ENCODE measurements around the gene CFAP161.

The CFAP161 gene

DNA sequence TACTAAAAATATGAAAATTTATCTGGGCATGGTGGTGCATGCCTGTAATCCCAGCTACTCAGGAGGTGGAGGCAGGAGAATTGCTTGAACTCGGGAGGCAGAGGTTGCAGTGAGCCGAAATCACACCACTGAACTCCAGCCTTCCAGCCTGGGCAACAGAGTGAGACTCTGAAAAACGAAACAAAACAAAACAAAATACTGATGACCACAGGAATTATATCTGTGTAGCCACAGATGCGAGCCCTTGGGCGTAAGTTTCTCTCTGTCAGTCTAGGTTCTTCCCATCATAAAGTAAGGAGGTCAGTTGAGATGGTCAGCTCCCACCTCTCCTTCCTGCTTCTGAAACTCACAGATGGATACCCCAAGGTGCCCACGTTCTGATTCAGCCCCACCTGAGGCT lies 37.7 kb upstream of the CFAP161 start:
- Histone ChIP-seq H3K9me3 (ENCODE audit: control insufficient read depth, insufficient read depth, low read length) (no peaks in the 10 kb centered on the region), H3K4me3 (ENCODE audit: low read depth, low read length) (no peak overlapping the region), H3K4me1 (ENCODE audit: control insufficient read depth, insufficient read depth, low read length) (no peaks in the 10 kb centered on the region), H3K36me3 (ENCODE audit: control insufficient read depth, insufficient read depth, low read length) (no peaks in the 10 kb centered on the region), H3K27me3 (ENCODE audit: control insufficient read depth, insufficient read depth, low read length) (no peaks in the 10 kb centered on the region), H3K9ac (ENCODE audit: low read depth, low read length) (no peak overlapping the region)

DNA sequence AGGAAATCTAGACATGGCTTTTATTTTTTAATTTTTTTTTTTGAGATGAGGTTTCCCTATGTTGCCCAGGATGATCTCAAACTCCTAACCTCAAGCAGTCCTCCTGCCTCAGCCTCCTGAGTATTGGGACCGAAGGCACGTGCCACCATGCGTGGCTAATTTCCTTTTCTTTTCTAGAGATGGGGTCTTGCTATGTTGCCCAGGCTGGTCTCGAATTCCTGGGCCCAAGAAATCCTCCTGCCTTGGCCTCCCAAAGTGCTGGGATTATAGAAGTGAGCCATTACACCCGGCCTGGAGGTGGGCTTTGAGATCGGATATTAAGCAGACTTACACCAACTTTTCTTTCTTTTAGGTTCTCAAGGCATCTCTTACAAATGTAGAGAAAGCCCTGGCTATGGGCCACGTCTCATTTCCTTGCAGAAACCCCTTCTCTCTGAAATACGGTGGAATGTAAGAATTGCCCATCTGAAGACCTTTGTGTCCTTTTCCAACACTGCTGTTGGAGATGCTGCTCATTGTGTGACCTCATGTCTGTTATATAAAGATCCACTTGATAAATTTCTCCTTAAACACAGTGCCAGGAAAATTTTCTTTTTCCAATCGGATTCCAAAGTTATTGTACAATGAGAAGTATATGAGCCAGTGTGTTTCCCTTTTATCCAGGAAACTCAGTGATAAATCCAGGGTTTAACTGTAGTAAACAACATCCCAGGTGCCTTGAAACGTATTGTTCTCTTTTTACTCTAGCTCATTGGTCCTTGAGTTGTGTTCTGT lies 36.8 kb upstream of the CFAP161 start:
- no peak overlapping the region for H3K4me3 ChIP-seq (ENCODE audit: low read depth, low read length)
- H3K9ac ChIP-seq (ENCODE audit: low read depth, low read length): no peak overlapping the region
- H3K4me1 ChIP-seq (ENCODE audit: control insufficient read depth, insufficient read depth, low read length): no peaks in the 10 kb centered on the region
- H3K9me3 ChIP-seq (ENCODE audit: control insufficient read depth, insufficient read depth, low read length): no peaks in the 10 kb centered on the region
- no peaks in the 10 kb centered on the region for H3K27me3 ChIP-seq (ENCODE audit: control insufficient read depth, insufficient read depth, low read length)
- no peaks in the 10 kb centered on the region for H3K36me3 ChIP-seq (ENCODE audit: control insufficient read depth, insufficient read depth, low read length)

DNA sequence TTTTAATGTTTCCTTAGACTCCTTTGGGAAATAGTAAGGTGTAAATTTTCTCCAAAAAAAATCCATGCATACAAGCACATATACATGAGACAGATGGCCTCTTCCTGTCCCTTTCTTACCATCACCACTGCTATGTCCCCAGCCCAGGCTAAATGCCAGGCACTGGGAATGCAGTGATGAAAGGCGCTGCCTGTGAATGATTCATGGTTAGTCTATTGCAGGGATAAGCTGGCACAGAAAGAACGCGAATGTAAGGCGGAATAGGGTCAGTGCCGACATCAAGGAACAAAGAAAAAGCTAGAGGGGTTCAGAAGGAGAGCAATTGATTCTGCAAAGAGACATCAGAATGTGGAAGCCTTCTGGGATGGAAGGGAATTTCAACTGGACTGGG lies 36.2 kb upstream of the CFAP161 start:
- Histone ChIP-seq H3K4me3 (ENCODE audit: low read depth, low read length) (no peak overlapping the region), H3K9me3 (ENCODE audit: control insufficient read depth, insufficient read depth, low read length) (no peaks in the 10 kb centered on the region), H3K36me3 (ENCODE audit: control insufficient read depth, insufficient read depth, low read length) (no peaks in the 10 kb centered on the region), H3K9ac (ENCODE audit: low read depth, low read length) (no peak overlapping the region), H3K27me3 (ENCODE audit: control insufficient read depth, insufficient read depth, low read length) (no peaks in the 10 kb centered on the region), H3K4me1 (ENCODE audit: control insufficient read depth, insufficient read depth, low read length) (no peaks in the 10 kb centered on the region)

DNA sequence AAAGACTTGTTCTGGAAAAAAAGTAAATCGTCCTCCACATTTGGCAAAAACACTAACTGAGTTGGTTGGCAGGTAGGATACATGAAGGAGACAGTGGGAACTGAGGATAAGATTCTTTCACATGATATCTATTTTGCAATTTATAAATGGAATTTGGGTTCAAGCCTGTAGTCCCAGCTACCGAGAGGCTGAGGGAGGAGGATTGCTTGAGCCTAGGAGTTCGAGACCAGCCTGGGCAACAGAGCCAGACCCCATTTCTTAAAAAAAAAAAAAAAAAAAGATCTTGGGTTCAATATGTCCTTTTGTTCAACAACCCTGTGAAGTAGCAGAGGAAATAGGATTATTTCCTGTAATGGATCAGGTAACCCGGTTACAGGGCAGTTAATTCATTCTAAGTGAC lies 35.7 kb upstream of the CFAP161 start:
- no peak overlapping the region for H3K4me3 ChIP-seq (ENCODE audit: low read depth, low read length)
- H3K9me3 ChIP-seq (ENCODE audit: control insufficient read depth, insufficient read depth, low read length): no peaks in the 10 kb centered on the region
- H3K36me3 ChIP-seq (ENCODE audit: control insufficient read depth, insufficient read depth, low read length): no peaks in the 10 kb centered on the region
- no peaks in the 10 kb centered on the region for H3K4me1 ChIP-seq (ENCODE audit: control insufficient read depth, insufficient read depth, low read length)
- no peak overlapping the region for H3K9ac ChIP-seq (ENCODE audit: low read depth, low read length)
- H3K27me3 ChIP-seq (ENCODE audit: control insufficient read depth, insufficient read depth, low read length): no peaks in the 10 kb centered on the region

DNA sequence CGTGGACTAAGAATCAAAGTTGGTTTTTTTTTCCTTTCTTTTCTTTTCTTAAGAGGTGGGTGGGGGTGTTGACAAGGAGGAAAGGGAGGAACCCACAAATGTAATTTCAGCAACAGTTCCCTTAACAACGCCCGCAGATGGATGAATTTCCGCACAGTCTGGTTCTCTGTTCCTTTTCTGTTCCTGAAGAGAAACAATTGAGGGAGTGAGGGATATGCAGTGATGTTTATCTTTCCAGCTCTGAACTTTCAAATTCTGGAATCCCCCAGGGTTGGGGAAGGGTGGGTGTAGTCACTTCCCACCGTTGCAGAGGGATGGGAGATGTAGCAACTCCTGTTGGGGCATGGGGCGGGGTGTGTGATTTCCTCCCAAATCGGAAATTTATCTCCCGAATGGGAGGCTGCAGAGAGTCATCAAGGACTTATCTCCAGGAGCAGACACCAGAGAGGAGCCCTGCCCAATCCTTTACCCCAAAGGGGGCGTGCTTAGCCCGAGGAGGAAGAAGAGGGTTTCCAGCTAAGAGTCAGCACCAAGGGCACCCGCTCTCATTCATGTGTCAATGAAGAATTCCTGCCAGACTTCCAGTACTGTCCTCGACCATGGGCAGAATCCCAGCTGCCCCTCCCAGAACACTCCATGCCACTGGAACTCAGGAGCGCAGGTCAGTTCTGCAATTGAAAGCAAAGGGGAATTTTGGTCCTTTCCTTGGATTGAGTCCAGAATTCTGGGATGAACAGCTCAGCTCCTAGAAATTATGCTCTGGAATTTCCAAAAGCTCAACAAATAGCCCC lies 35.0 kb upstream of the CFAP161 start:
- no peaks in the 10 kb centered on the region for H3K36me3 ChIP-seq (ENCODE audit: control insufficient read depth, insufficient read depth, low read length)
- no peaks in the 10 kb centered on the region for H3K27me3 ChIP-seq (ENCODE audit: control insufficient read depth, insufficient read depth, low read length)
- no peaks in the 10 kb centered on the region for H3K4me1 ChIP-seq (ENCODE audit: control insufficient read depth, insufficient read depth, low read length)
- H3K9ac ChIP-seq (ENCODE audit: low read depth, low read length): no peak overlapping the region
- no peaks in the 10 kb centered on the region for H3K9me3 ChIP-seq (ENCODE audit: control insufficient read depth, insufficient read depth, low read length)
- H3K4me3 ChIP-seq (ENCODE audit: low read depth, low read length): no peak overlapping the region

DNA sequence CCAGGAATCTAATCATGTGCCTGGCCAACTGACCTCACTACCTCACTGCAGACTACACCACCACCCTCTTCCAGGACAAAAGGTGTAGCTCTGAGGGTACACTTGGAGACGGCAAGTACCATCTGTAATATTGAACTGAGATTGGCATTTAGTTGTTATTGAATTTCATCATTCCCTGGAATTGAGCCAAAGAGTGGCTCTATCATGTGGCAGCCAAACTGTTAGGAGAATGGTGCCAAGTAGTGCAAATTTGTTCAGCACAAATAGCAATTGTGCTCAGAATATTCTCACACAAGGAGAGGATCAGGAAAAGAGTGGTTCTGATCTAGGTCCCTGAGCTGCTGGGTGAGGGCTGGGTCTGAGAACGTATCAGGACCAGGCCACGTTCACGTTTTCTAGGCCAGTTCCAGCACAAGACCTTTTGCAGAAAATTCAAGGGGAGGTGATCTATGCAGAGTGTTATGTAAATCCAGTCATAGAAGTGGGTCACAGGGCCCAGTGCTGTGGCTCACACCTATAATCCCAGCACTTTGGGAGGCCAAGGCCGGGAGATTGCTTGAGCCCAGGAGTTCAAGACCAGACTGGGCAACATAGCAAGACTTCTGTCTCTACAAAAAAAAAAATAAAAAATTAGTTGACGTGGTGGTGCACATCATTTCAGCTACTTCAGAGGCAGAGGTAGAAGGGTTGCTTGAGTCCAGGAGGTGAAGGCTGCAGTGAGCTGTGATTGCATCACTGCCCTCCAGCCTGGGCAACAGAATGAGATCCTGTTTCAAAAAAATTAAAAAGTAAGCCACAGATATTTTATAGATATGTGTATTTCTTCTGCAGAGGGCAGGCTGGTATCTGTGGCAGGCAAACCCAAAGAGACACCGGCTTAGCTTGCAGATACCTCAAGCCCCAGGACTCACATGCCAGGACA lies 31.9 kb upstream of the CFAP161 start:
- H3K36me3 ChIP-seq (ENCODE audit: control insufficient read depth, insufficient read depth, low read length): no peaks in the 10 kb centered on the region
- no peak overlapping the region for H3K4me3 ChIP-seq (ENCODE audit: low read depth, low read length)
- no peak overlapping the region for H3K9ac ChIP-seq (ENCODE audit: low read depth, low read length)
- H3K4me1 ChIP-seq (ENCODE audit: control insufficient read depth, insufficient read depth, low read length): no peaks in the 10 kb centered on the region
- H3K27me3 ChIP-seq (ENCODE audit: control insufficient read depth, insufficient read depth, low read length): no peaks in the 10 kb centered on the region
- no peaks in the 10 kb centered on the region for H3K9me3 ChIP-seq (ENCODE audit: control insufficient read depth, insufficient read depth, low read length)

DNA sequence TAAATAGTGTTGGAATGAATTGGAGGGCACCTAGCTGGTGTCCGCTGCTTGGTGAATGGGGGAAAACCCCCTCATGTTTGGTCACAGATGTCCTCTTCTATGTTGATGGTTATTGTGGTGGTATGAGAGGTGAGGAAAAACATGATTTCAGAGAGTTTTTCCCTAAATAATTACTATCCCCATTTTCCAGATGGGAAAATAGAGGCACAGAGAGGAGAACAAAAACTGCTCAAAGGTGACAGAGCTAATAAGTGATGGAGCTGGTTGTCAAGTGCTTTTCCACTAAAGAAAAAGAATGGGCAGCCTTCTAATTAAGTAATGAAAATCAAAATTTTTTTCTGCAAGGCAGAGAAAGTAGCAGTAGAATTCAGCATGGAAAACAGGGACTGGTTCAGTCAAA lies 30.2 kb upstream of the CFAP161 start:
- H3K4me1 ChIP-seq (ENCODE audit: control insufficient read depth, insufficient read depth, low read length): no peaks in the 10 kb centered on the region
- H3K36me3 ChIP-seq (ENCODE audit: control insufficient read depth, insufficient read depth, low read length): no peaks in the 10 kb centered on the region
- H3K4me3 ChIP-seq (ENCODE audit: low read depth, low read length): no peak overlapping the region
- no peaks in the 10 kb centered on the region for H3K27me3 ChIP-seq (ENCODE audit: control insufficient read depth, insufficient read depth, low read length)
- H3K9ac ChIP-seq (ENCODE audit: low read depth, low read length): no peak overlapping the region
- no peaks in the 10 kb centered on the region for H3K9me3 ChIP-seq (ENCODE audit: control insufficient read depth, insufficient read depth, low read length)

DNA sequence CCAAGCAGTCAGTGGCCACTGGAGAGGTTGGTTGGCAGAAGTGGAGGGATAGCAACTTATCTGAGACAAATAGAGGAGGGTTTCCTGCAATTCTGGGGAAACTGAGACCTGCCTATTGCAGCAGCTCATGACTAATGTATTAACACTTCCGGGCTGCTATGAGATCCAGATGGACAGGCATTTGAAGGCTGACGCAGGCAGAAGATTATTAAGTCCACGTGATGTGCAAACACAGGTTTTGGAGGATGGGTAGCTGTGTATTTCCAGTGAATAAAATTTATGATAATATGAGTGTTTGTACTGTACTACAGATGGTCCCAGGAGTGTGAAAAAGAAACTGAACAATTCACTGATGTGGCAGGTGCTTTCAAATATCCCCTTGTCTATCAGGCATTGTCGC lies 28.5 kb upstream of the CFAP161 start:
- H3K4me3 ChIP-seq (ENCODE audit: low read depth, low read length): no peak overlapping the region
- no peaks in the 10 kb centered on the region for H3K27me3 ChIP-seq (ENCODE audit: control insufficient read depth, insufficient read depth, low read length)
- H3K4me1 ChIP-seq (ENCODE audit: control insufficient read depth, insufficient read depth, low read length): no peaks in the 10 kb centered on the region
- H3K36me3 ChIP-seq (ENCODE audit: control insufficient read depth, insufficient read depth, low read length): no peaks in the 10 kb centered on the region
- no peak overlapping the region for H3K9ac ChIP-seq (ENCODE audit: low read depth, low read length)
- no peaks in the 10 kb centered on the region for H3K9me3 ChIP-seq (ENCODE audit: control insufficient read depth, insufficient read depth, low read length)

DNA sequence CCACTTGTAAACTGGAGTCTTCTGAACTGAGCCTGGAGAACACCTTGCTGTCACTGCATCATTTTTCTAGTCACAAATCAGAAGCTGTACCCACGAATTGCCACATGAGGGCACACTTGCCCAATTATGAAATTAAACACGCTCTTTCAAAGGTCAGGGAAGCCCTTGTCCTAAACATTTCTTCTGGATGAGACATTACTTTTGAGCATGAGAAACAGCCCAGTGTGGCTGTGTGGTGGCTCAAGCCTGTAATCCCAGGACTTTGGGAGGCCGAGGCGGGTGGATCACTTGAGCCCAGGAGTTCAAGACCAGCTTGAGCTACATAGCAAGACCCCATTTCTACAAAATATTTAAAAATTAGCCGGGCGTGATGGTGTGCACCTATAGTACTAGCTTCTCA lies 27.5 kb upstream of the CFAP161 start:
- no peaks in the 10 kb centered on the region for H3K27me3 ChIP-seq (ENCODE audit: control insufficient read depth, insufficient read depth, low read length)
- H3K36me3 ChIP-seq (ENCODE audit: control insufficient read depth, insufficient read depth, low read length): no peaks in the 10 kb centered on the region
- no peaks in the 10 kb centered on the region for H3K9me3 ChIP-seq (ENCODE audit: control insufficient read depth, insufficient read depth, low read length)
- H3K4me1 ChIP-seq (ENCODE audit: control insufficient read depth, insufficient read depth, low read length): no peaks in the 10 kb centered on the region
- H3K9ac ChIP-seq (ENCODE audit: low read depth, low read length): no peak overlapping the region
- H3K4me3 ChIP-seq (ENCODE audit: low read depth, low read length): no peak overlapping the region

DNA sequence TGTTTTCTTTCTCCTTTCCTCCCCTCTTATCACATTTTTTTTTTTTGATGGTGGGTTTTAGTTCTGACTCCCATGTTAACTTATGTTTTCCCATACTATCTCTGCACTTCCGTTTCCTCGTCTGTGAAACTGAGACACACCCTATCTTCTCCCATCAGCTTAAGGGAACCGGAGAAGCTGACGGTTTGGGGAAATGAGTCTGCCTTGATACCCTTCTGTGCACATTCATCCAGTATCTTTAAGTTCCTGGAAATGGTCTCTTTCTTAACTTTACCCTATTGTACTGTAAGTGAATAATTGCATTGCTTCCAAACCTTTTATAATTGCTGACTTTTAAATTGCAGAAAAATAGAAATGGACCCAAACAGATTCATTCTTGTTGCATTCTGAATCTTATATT lies 26.2 kb upstream of the CFAP161 start:
- Histone ChIP-seq H3K36me3 (ENCODE audit: control insufficient read depth, insufficient read depth, low read length) (no peaks in the 10 kb centered on the region), H3K27me3 (ENCODE audit: control insufficient read depth, insufficient read depth, low read length) (no peaks in the 10 kb centered on the region), H3K4me3 (ENCODE audit: low read depth, low read length) (no peak overlapping the region), H3K4me1 (ENCODE audit: control insufficient read depth, insufficient read depth, low read length) (no peaks in the 10 kb centered on the region), H3K9me3 (ENCODE audit: control insufficient read depth, insufficient read depth, low read length) (no peaks in the 10 kb centered on the region), H3K9ac (ENCODE audit: low read depth, low read length) (no peak overlapping the region)

DNA sequence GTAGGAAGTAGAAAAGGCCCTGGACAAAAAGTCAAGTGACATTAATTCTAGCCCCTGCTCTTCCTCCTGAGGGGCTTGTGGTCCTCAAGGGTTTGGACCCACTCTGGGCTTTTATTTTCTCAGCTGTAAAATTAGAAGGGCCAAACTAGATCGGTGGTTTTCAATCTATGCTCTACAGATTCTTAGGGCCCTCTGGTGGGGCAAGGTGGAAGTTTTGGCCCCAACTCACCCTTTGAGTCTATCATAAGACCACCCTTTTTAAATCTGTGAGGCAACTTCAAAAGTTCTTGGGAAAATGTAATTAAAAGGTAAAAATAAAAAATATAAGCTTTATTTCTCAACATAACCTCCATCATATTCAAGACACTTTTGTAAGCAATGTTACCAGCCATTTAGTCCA lies 25.6 kb upstream of the CFAP161 start:
- Histone ChIP-seq H3K9ac (ENCODE audit: low read depth, low read length) (no peak overlapping the region), H3K36me3 (ENCODE audit: control insufficient read depth, insufficient read depth, low read length) (no peaks in the 10 kb centered on the region), H3K27me3 (ENCODE audit: control insufficient read depth, insufficient read depth, low read length) (no peaks in the 10 kb centered on the region), H3K4me1 (ENCODE audit: control insufficient read depth, insufficient read depth, low read length) (no peaks in the 10 kb centered on the region), H3K4me3 (ENCODE audit: low read depth, low read length) (no peak overlapping the region), H3K9me3 (ENCODE audit: control insufficient read depth, insufficient read depth, low read length) (no peaks in the 10 kb centered on the region)

Data from iPS-15b (cell line).